HepG2 (cell line): ENCODE results near the gene BBOF1. TPM values are rescaled to one million over a fixed set of nuclear protein-coding genes. Genes with fewer than 3 reads are reported as not detected.

Experiments
- EZH2 ChIP-seq: conservative IDR thresholded peaks from 2 replicates; pipeline ENCODE4 v1.6.1; 2012; ENCODE audit warnings: mild to moderate bottlenecking, low read depth, low read length, moderate library complexity
- FOXM1 ChIP-seq: sonication (generic); formaldehyde crosslinking; IDR thresholded peaks from 2 replicates; pipeline ENCODE4 v1.5.0; 2020; ENCODE audit warnings: missing genetic modification reagents
- JUN ChIP-seq: sonication (generic); formaldehyde crosslinking; IDR thresholded peaks from 2 replicates; pipeline ENCODE4 v1.4.0; 2020; ENCODE audit warnings: mild to moderate bottlenecking, missing genetic modification reagents
- KLF15 ChIP-seq: sonication (generic); formaldehyde crosslinking; IDR thresholded peaks from 2 replicates; pipeline ENCODE4 v1.8.1; 2023; ENCODE audit warnings: borderline replicate concordance, mild to moderate bottlenecking, inconsistent platforms, missing genetic modification reagents, mixed read lengths
- SP140L ChIP-seq: sonication (generic); formaldehyde crosslinking; IDR thresholded peaks from 2 replicates; pipeline ENCODE4 v1.4.0; 2020; ENCODE audit warnings: missing genetic modification reagents, borderline replicate concordance
- polyA plus RNA-seq, 8 experiments: library from polyadenylated mRNA; depleted of rRNA in 3 of 8; stranded (reverse) in 7 of 8; unstranded in 1 of 8; fragments of >200 nt; fragmentation: Illumina TruSeq in 4 of 8; extraction: Trizol in 4 of 8; gene quantifications; 2 replicates each; pipeline versions ENCODE4 v1.2.1 to v1.2.3, GENCODE V29; 2011 to 2016; ENCODE audit warnings: low read depth in 4 of 8, missing spikeins in 1 of 8, mixed read lengths in 1 of 8; ENCODE audit not compliant: insufficient read depth in 1 of 8
- total RNA-seq, 5 experiments: library from RNA; depleted of rRNA; stranded (reverse); fragments of >200 nt; fragmentation: Illumina TruSeq; extraction: Trizol; gene quantifications; 2 replicates each; pipeline ENCODE4 v1.2.3, GENCODE V29; 2016; ENCODE audit warnings: low read depth in 1 of 5
- TF ChIP-seq, protein P1 (sequence below): sonication (generic); formaldehyde crosslinking; IDR thresholded peaks from one replicate; pipeline ENCODE4 v1.5.1; 2020; ENCODE audit warnings: mild to moderate bottlenecking, missing genetic modification reagents; ENCODE audit errors: not compliant biosample characterization

Gene BBOF1
- total and polyA plus RNA-seq, 2 of the 13 experiments (the other 11 are each of a cell fraction or from before 2014, with no cell fraction given) = 1.6 to 2.3 TPM

DNA sequence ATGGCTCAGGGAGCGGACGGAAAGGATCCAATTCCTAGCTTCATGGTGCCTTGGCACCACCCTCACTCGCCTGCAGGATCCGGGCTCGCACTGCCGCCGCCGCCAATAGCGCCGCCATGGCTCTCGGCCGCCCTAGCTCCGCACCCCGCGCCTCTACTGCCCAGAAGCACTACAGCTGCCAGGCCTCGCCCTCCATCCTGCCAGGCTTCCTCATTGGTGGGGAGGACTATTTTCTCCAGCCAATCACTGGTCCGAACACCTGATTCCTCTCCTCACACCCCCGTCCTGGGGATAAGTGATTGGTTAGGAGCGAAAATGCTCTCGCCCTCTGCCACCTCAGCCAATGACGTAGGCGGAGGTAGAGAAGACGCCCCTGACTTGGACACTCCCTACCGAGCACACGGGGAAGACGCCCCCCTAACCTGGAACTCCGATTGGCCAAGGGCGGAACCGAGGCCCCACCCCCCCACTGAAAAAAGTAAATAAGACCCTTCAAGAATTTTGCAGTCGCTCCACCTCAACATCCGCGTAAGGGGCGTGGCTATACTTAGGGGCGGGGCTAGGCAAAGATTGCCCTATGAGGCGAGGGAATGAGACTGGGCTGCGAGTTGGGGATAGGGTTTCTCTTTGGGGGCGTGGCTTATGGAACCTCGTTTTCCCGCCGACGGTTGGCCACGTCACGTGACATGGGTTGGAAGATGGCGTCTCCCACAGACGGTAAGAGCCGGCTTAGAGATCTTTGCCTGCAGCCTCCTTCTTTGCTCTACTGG lies 65.3 kb downstream of the BBOF1 start, which contains the start of the genes ALDH6A1 and LIN52 (continued):
- TF ChIP-seq, protein P1, sequence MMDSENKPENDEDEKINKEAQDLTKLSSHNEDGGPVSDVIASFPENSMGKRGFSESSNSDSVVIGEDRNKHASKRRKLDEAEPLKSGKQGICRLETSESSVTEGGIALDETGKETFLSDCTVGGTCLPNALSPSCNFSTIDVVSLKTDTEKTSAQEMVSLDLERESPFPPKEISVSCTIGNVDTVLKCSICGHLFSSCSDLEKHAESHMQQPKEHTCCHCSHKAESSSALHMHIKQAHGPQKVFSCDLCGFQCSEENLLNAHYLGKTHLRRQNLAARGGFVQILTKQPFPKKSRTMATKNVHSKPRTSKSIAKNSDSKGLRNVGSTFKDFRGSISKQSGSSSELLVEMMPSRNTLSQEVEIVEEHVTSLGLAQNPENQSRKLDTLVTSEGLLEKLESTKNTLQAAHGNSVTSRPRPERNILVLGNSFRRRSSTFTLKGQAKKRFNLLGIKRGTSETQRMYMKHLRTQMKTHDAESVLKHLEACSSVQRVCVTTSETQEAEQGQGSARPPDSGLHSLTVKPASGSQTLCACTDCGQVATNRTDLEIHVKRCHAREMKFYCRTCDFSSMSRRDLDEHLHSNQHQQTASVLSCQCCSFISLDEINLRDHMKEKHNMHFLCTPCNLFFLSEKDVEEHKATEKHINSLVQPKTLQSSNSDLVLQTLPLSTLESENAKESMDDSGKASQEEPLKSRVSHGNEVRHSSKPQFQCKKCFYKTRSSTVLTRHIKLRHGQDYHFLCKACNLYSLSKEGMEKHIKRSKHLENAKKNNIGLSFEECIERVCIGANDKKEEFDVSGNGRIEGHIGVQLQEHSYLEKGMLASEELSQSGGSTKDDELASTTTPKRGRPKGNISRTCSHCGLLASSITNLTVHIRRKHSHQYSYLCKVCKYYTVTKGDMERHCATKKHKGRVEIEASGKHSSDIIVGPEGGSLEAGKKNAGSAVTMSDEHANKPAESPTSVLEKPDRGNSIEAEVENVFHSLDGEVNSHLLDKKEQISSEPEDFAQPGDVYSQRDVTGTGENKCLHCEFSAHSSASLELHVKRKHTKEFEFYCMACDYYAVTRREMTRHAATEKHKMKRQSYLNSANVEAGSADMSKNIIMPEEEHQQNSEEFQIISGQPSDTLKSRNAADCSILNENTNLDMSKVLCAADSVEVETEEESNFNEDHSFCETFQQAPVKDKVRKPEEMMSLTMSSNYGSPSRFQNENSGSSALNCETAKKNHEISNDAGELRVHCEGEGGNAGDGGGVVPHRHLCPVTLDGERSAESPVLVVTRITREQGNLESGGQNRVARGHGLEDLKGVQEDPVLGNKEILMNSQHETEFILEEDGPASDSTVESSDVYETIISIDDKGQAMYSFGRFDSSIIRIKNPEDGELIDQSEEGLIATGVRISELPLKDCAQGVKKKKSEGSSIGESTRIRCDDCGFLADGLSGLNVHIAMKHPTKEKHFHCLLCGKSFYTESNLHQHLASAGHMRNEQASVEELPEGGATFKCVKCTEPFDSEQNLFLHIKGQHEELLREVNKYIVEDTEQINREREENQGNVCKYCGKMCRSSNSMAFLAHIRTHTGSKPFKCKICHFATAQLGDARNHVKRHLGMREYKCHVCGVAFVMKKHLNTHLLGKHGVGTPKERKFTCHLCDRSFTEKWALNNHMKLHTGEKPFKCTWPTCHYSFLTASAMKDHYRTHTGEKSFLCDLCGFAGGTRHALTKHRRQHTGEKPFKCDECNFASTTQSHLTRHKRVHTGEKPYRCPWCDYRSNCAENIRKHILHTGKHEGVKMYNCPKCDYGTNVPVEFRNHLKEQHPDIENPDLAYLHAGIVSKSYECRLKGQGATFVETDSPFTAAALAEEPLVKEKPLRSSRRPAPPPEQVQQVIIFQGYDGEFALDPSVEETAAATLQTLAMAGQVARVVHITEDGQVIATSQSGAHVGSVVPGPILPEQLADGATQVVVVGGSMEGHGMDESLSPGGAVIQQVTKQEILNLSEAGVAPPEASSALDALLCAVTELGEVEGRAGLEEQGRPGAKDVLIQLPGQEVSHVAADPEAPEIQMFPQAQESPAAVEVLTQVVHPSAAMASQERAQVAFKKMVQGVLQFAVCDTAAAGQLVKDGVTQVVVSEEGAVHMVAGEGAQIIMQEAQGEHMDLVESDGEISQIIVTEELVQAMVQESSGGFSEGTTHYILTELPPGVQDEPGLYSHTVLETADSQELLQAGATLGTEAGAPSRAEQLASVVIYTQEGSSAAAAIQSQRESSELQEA (CRISPR knock-in tag) = no peak
- TF ChIP-seq JUN (CRISPR knock-in tag) (no peak), FOXM1 (CRISPR knock-in tag) (no peak), KLF15 (CRISPR knock-in tag) (peak; percentile 98; the same call in 1 of the 2 replicates), SP140L (CRISPR knock-in tag) (no peak), EZH2 (no peak)
